Measurements from ENCODE around the gene ASB3.

ASB3 gene

DNA sequence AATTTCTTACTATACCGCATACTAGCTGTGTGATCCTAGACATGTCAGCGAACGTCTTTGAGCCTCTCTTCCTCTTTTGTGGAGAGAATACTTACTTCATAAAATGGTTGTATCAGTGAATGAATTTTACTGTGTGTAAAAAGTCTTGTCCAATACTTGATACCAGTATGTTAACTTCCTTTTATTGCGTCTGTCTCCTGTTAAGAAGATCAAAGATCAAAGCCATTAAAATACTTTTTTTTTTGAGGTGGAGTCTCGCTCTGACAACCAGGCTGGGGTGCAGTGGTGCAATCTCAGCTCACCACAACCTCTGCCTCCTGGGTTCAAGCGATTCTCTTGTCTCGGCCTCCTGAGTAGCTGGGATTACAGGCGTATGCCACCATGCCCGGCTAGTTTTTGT is 33.3 kb upstream of the ASB3 start:
- Histone ChIP-seq H3K4me3 (ENCODE audit: low read depth, low read length) (no peak overlapping the region), H3K79me2 (ENCODE audit: control insufficient read depth, insufficient read depth, low read length, unreplicated experiment) (no peaks in the 10 kb centered on the region), H2AFZ (ENCODE audit: low read length, unreplicated experiment) (no peak overlapping the region), H3K27me3 (ENCODE audit: insufficient read depth, low read length) (no peaks in the 10 kb centered on the region), H3K36me3 (ENCODE audit: insufficient read depth, low read length) (peaks cover 21% of the 10 kb centered on the region), H3K27ac (ENCODE audit: low read depth, low read length) (no peak overlapping the region), H3K4me1 (ENCODE audit: control insufficient read depth, insufficient read depth, low read length, unreplicated experiment) (no peaks in the 10 kb centered on the region)

GRCh38 chr2:53819634-53820033 is 32.9 kb upstream of the ASB3 start:
- H2AFZ ChIP-seq (ENCODE audit: low read length, unreplicated experiment), result no peak overlapping the region
- peaks cover 21% of the 10 kb centered on the region for H3K36me3 ChIP-seq (ENCODE audit: insufficient read depth, low read length)
- H3K79me2 ChIP-seq (ENCODE audit: control insufficient read depth, insufficient read depth, low read length, unreplicated experiment), result no peaks in the 10 kb centered on the region
- no peak overlapping the region for H3K4me3 ChIP-seq (ENCODE audit: low read depth, low read length)
- no peak overlapping the region for H3K27ac ChIP-seq (ENCODE audit: low read depth, low read length)
- no peaks in the 10 kb centered on the region for H3K27me3 ChIP-seq (ENCODE audit: insufficient read depth, low read length)
- H3K4me1 ChIP-seq (ENCODE audit: control insufficient read depth, insufficient read depth, low read length, unreplicated experiment), result no peaks in the 10 kb centered on the region

GRCh38 chr2:53818854-53819435 is 32.2 kb upstream of the ASB3 start:
- H3K36me3 ChIP-seq (ENCODE audit: insufficient read depth, low read length), result peaks cover 21% of the 10 kb centered on the region
- no peak overlapping the region for H3K27ac ChIP-seq (ENCODE audit: low read depth, low read length)
- no peak overlapping the region for H3K4me3 ChIP-seq (ENCODE audit: low read depth, low read length)
- H3K79me2 ChIP-seq (ENCODE audit: control insufficient read depth, insufficient read depth, low read length, unreplicated experiment), result no peaks in the 10 kb centered on the region
- no peak overlapping the region for H2AFZ ChIP-seq (ENCODE audit: low read length, unreplicated experiment)
- H3K4me1 ChIP-seq (ENCODE audit: control insufficient read depth, insufficient read depth, low read length, unreplicated experiment), result no peaks in the 10 kb centered on the region
- no peaks in the 10 kb centered on the region for H3K27me3 ChIP-seq (ENCODE audit: insufficient read depth, low read length)

DNA sequence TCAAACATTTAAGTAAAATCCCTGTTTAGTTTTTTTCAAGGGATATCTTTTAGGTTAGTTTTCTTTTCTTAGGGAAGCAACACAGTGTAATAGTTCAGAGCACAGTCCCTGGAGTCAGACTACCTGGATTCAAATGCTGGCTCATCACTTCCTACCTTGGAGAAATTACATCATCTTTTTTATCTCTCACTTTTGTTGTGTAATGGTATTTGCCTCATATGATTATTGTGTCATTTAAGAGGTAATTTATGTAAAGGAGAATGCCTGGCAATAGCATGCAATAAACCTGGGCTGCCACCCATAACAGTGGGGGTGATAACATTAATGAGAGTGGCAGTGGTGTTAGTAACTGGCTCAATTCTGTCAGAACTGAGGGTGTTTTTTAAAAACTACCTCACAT is 26.4 kb upstream of the ASB3 start:
- Histone ChIP-seq H3K27me3 (ENCODE audit: insufficient read depth, low read length) (no peaks in the 10 kb centered on the region), H3K4me3 (ENCODE audit: low read depth, low read length) (no peak overlapping the region), H3K79me2 (ENCODE audit: control insufficient read depth, insufficient read depth, low read length, unreplicated experiment) (no peaks in the 10 kb centered on the region), H2AFZ (ENCODE audit: low read length, unreplicated experiment) (no peak overlapping the region), H3K4me1 (ENCODE audit: control insufficient read depth, insufficient read depth, low read length, unreplicated experiment) (no peaks in the 10 kb centered on the region), H3K36me3 (ENCODE audit: insufficient read depth, low read length) (peaks cover 39% of the 10 kb centered on the region), H3K27ac (ENCODE audit: low read depth, low read length) (no peak overlapping the region)

- Histone ChIP-seq H3K4me3 (ENCODE audit: low read depth, low read length) (no peak overlapping the region), H3K36me3 (ENCODE audit: insufficient read depth, low read length) (peaks cover 27% of the 10 kb centered on the region), H3K4me1 (ENCODE audit: control insufficient read depth, insufficient read depth, low read length, unreplicated experiment) (no peaks in the 10 kb centered on the region), H3K27ac (ENCODE audit: low read depth, low read length) (no peak overlapping the region), H3K27me3 (ENCODE audit: insufficient read depth, low read length) (no peaks in the 10 kb centered on the region), H3K79me2 (ENCODE audit: control insufficient read depth, insufficient read depth, low read length, unreplicated experiment) (no peaks in the 10 kb centered on the region), H2AFZ (ENCODE audit: low read length, unreplicated experiment) (no peak overlapping the region)
Measured at GRCh38 chr2:53811601-53812000, 24.8 kb upstream of the ASB3 start.

GRCh38 chr2:53802617-53803151 is 15.9 kb upstream of the ASB3 start:
- Histone ChIP-seq H2AFZ (ENCODE audit: low read length, unreplicated experiment) (no peak overlapping the region), H3K4me1 (ENCODE audit: control insufficient read depth, insufficient read depth, low read length, unreplicated experiment) (no peaks in the 10 kb centered on the region), H3K36me3 (ENCODE audit: insufficient read depth, low read length) (peaks cover 26% of the 10 kb centered on the region), H3K79me2 (ENCODE audit: control insufficient read depth, insufficient read depth, low read length, unreplicated experiment) (no peaks in the 10 kb centered on the region), H3K27me3 (ENCODE audit: insufficient read depth, low read length) (no peaks in the 10 kb centered on the region), H3K27ac (ENCODE audit: low read depth, low read length) (no peak overlapping the region), H3K4me3 (ENCODE audit: low read depth, low read length) (no peak overlapping the region)

DNA sequence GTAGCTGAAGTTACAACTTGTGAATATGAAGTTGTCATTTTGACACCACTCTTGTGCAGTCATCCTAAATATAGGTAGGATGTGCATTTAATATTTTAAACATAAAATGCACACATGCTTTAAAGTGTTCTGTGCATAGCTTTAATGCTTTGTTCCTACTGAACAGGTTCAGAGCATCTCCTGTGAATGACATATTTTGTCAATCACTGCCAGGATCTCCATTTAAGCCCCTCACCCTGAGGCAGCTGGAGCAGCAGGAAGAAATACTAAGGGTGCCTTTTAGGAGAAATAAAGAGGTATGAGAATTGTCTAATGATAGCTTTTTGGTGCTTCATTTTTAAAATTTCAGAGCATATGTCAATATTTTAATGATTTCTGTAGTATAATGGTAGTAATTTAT is 14.8 kb upstream of the ASB3 start:
- Histone ChIP-seq H3K27ac (ENCODE audit: low read depth, low read length) (no peak overlapping the region), H3K4me1 (ENCODE audit: control insufficient read depth, insufficient read depth, low read length, unreplicated experiment) (no peaks in the 10 kb centered on the region), H3K36me3 (ENCODE audit: insufficient read depth, low read length) (peaks cover 30% of the 10 kb centered on the region), H2AFZ (ENCODE audit: low read length, unreplicated experiment) (no peak overlapping the region), H3K79me2 (ENCODE audit: control insufficient read depth, insufficient read depth, low read length, unreplicated experiment) (no peaks in the 10 kb centered on the region), H3K4me3 (ENCODE audit: low read depth, low read length) (no peak overlapping the region), H3K27me3 (ENCODE audit: insufficient read depth, low read length) (no peaks in the 10 kb centered on the region)

DNA sequence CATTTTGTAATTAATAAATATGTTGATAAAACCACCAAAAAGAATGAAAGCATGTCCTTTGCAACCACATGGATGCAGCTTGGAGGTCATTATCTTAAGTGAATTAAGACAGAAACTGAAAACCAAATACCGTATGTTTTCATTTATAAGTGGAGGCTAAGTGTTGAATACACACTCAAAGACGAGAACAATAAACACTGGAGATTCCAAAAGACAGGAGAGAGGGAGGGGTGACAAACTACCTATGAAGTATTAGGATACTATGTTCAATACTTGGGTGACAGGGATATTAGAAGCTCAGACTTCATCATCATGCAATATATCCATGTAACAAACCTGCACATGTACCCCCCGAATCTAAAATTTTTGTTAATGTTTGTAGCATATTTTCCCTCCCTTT is 7.1 kb upstream of the ASB3 start:
- Histone ChIP-seq H3K4me1 (ENCODE audit: control insufficient read depth, insufficient read depth, low read length, unreplicated experiment) (peaks cover 6% of the 10 kb centered on the region), H2AFZ (ENCODE audit: low read length, unreplicated experiment) (no peak overlapping the region), H3K79me2 (ENCODE audit: control insufficient read depth, insufficient read depth, low read length, unreplicated experiment) (peaks cover 42% of the 10 kb centered on the region), H3K4me3 (ENCODE audit: low read depth, low read length) (no peak overlapping the region), H3K36me3 (ENCODE audit: insufficient read depth, low read length) (peaks cover 12% of the 10 kb centered on the region), H3K27ac (ENCODE audit: low read depth, low read length) (no peak overlapping the region), H3K27me3 (ENCODE audit: insufficient read depth, low read length) (no peaks in the 10 kb centered on the region)

GRCh38 chr2:53793261-53793660 is 6.5 kb upstream of the ASB3 start:
- H3K36me3 ChIP-seq (ENCODE audit: insufficient read depth, low read length), result peaks cover 10% of the 10 kb centered on the region
- H3K27me3 ChIP-seq (ENCODE audit: insufficient read depth, low read length), result no peaks in the 10 kb centered on the region
- H2AFZ ChIP-seq (ENCODE audit: low read length, unreplicated experiment), result no peak overlapping the region
- peaks cover 47% of the 10 kb centered on the region for H3K79me2 ChIP-seq (ENCODE audit: control insufficient read depth, insufficient read depth, low read length, unreplicated experiment)
- H3K4me1 ChIP-seq (ENCODE audit: control insufficient read depth, insufficient read depth, low read length, unreplicated experiment), result peaks cover 11% of the 10 kb centered on the region
- no peak overlapping the region for H3K27ac ChIP-seq (ENCODE audit: low read depth, low read length)
- H3K4me3 ChIP-seq (ENCODE audit: low read depth, low read length), result no peak overlapping the region

DNA sequence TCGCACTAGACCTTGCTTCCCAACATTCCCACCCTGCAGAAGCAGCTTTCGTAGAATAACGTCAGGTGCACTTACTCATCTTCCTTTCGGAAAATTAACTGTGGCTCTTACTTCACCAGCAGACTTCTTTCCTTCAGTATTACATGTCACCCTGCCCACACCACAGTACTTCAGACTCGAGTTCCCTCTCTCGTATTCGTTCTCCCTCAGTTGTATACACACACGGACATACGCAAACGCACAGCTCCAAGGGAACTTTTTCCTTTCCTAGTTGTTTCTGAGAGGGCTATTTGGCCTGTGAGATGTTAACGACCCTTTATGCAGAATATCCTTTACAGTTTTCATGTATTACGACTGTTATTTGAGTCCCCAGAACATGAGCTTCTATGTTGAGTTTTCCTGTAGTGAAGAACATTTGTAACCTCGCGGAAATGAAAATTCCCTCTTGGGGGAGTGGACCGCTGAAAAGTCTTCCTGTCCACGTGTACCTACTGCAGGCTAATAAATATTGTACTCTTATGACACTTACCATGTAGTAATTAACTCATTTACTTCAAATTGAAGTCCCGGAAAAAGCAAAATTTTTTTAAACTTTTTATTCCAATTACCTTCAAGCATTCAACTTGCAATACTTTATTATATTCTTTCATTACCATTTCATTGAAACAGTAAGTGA is 999 bp upstream of the ASB3 start:
- Histone ChIP-seq H3K27me3 (ENCODE audit: insufficient read depth, low read length) (no peaks in the 10 kb centered on the region), H3K36me3 (ENCODE audit: insufficient read depth, low read length) (no peaks in the 10 kb centered on the region), H3K4me3 (ENCODE audit: low read depth, low read length) (peak overlapping the region; percentile 83), H2AFZ (ENCODE audit: low read length, unreplicated experiment) (peak overlapping the region; percentile 99), H3K4me1 (ENCODE audit: control insufficient read depth, insufficient read depth, low read length, unreplicated experiment) (peaks cover 32% of the 10 kb centered on the region), H3K79me2 (ENCODE audit: control insufficient read depth, insufficient read depth, low read length, unreplicated experiment) (peaks cover 93% of the 10 kb centered on the region), H3K27ac (ENCODE audit: low read depth, low read length) (peak overlapping the region; percentile 67)

DNA sequence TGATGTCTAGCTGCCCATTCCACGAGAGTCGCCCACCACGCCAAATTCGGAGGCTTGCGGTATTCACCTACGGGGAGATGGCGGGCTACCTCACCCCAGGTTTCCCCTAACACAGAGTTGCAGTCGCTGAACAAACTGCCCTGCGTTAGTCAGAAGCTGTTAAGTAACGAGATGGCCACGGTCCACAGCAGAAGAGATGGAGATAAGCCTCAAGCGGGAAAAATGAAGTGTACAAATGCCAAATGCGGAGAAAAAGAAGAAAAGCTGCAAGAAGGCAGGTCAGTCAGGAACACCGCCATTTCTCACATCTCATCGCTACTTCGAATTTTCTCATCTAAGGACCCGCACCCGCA is 425 bp downstream of the ASB3 start:
- peak overlapping the region; percentile 67 for H3K27ac ChIP-seq (ENCODE audit: low read depth, low read length)
- H3K4me1 ChIP-seq (ENCODE audit: control insufficient read depth, insufficient read depth, low read length, unreplicated experiment), result peaks cover 33% of the 10 kb centered on the region
- peak overlapping the region; percentile 99 for H2AFZ ChIP-seq (ENCODE audit: low read length, unreplicated experiment)
- H3K4me3 ChIP-seq (ENCODE audit: low read depth, low read length), result peak overlapping the region; percentile 83
- H3K27me3 ChIP-seq (ENCODE audit: insufficient read depth, low read length), result no peaks in the 10 kb centered on the region
- peaks cover 92% of the 10 kb centered on the region for H3K79me2 ChIP-seq (ENCODE audit: control insufficient read depth, insufficient read depth, low read length, unreplicated experiment)
- no peaks in the 10 kb centered on the region for H3K36me3 ChIP-seq (ENCODE audit: insufficient read depth, low read length)
